Lower leg skin (tissue), 4 donors: Measurements from ENCODE around the gene POLK. TPM values are rescaled to one million over a fixed set of nuclear protein-coding genes. Genes with fewer than 3 reads are reported as not detected.
A peak's percentile ranks its signal among the peaks of the same experiment; 100 is the strongest.

ENCODE experiments used
- DNase-seq, 2 donors: peaks; one replicate each; pipeline ENCODE4 v3.0.0-alpha.2; 2019; ENCODE audit warnings: low spot score in 2 of 2
- H3K4me3 ChIP-seq: fragments of 200-600 bp; sonication (generic); 2 replicates; pipeline ENCODE4 v1.5.1; 2017; ENCODE audit warnings: mild to moderate bottlenecking, low read depth; ENCODE audit not compliant: poor library complexity, severe bottlenecking
- CTCF ChIP-seq, 3 donors: fragments of 450-650 bp; IDR thresholded peaks; one replicate each; pipeline ENCODE4 v1.5.1; 2016; ENCODE audit warnings: antibody characterized with exemption in 3 of 3, mild to moderate bottlenecking in 3 of 3, moderate library complexity in 2 of 3
- POLR2A ChIP-seq, 2 donors: fragments of 450-650 bp; IDR thresholded peaks; one replicate each; pipeline ENCODE4 v1.6.1; 2016 to 2017; ENCODE audit warnings: antibody characterized with exemption in 2 of 2, mild to moderate bottlenecking in 1 of 2, moderate library complexity in 1 of 2
- WGBS, 2 donors: methylation state at CpG; one replicate each; pipeline ENCODE4 v1.1.5; 2018; 5-methylcytosine and 5-hydroxymethylcytosine counted together
- intact Hi-C: fragments of 100-400 bp; cut with DNase I; formaldehyde crosslinking; loops from one replicate; pipeline ENCODE4 v1.15.0; 2023; ENCODE audit warnings: low total_unique reads
- total RNA-seq, 4 donors: library from RNA; depleted of rRNA; stranded (reverse); fragments of >200 nt; gene quantifications; one replicate each; pipeline ENCODE4 v1.1.0, GENCODE V29; 2016

The POLK gene
- total RNA-seq, 4 donors from 2014 or later: 18.0 to 24.9 (median 19.7) TPM

- TF ChIP-seq CTCF (IDR thresholded peaks at IDR 0.05) (no peak), POLR2A (IDR thresholded peaks at IDR 0.05) (no peak)
- no peak overlapping the region for H3K4me3 ChIP-seq
- WGBS, 2 donors: 93 to 97% methylated on average over 1 of the region's 1 CpG
- DNase-seq: no peak
- intact Hi-C loops: no loop called here
Measured at GRCh38 chr5:75507841-75508240, 3.9 kb upstream of the POLK start.

GRCh38 chr5:75509546-75509945 lies 2.1 kb upstream of the POLK start:
- H3K4me3 ChIP-seq: no peak overlapping the region
- intact Hi-C loops: no loop called here
- TF ChIP-seq CTCF (IDR thresholded peaks at IDR 0.05) (no peak), POLR2A (IDR thresholded peaks at IDR 0.05) (no peak)
- WGBS, 2 donors: 72 to 77% methylated on average over 4 of the region's 4 CpGs
- DNase-seq: no peak

GRCh38 chr5:75509956-75510355 lies 1.7 kb upstream of the POLK start:
- TF ChIP-seq POLR2A (IDR thresholded peaks at IDR 0.05): no peak
- TF ChIP-seq CTCF (IDR thresholded peaks at IDR 0.05): no peak
- peak in 1 of 2 donors; percentile 64 for DNase-seq
- 0% methylated on average over 1 of the region's 1 CpG for WGBS, 2 donors
- peak overlapping the region; percentile 73 for H3K4me3 ChIP-seq
- intact Hi-C loops: loop anchor here (10.0 kb wide), 1 partner anchor 175 kb away; the partner anchor contains the start of gene HMGCR

- intact Hi-C loops: loop anchor here (10.0 kb wide), 1 partner anchor 176 kb away; the partner anchor contains the start of gene HMGCR
- TF ChIP-seq CTCF (IDR thresholded peaks at IDR 0.05) (no peak), POLR2A (IDR thresholded peaks at IDR 0.05) (no peak)
- peak in 1 of 2 donors; percentile 89 for DNase-seq
- 0% methylated on average over 15 of the region's 15 CpGs for WGBS, 2 donors
- H3K4me3 ChIP-seq: peak overlapping the region; percentile 73
Measured at GRCh38 chr5:75510417-75510835, 1.3 kb upstream of the POLK start.

- intact Hi-C loops: loop anchor here (10.0 kb wide), 1 partner anchor 176 kb away; the partner anchor contains the start of gene HMGCR
- peak in 1 of 2 donors; percentile 36 for DNase-seq
- WGBS, 2 donors: 0 to 2% methylated on average over 22 to 50 of the region's 54 CpGs
- no peak for TF ChIP-seq POLR2A (IDR thresholded peaks at IDR 0.05)
- no peak for TF ChIP-seq CTCF (IDR thresholded peaks at IDR 0.05)
- peak overlapping the region; percentile 73 for H3K4me3 ChIP-seq
Measured at GRCh38 chr5:75510836-75511434, 756 bp upstream of the POLK start.
